HCT116 (cell line): ENCODE data around the gene NACAD. TPM values are rescaled to one million over a fixed set of nuclear protein-coding genes. Genes with fewer than 3 reads are reported as not detected.

Experiments used
- ATAC-seq: fragments of 200-7000 bp; cut with Tn5 transposase; 2 replicates; pipeline ENCODE4 v1.9.1; 2020; ENCODE audit warnings: mild to moderate bottlenecking, moderate library complexity
- BruUV-seq: library from RNA; stranded (reverse); fragments of 400-500 nt; replicated peaks from 2 replicates; lab custom pipeline; 2021; lab: Mats Ljungman, UMichigan
- CTCF ChIA-PET: fragments of 300-600 bp; sonication (Branson Sonifier 250); formaldehyde crosslinking; loops from one replicate; lab custom pipeline; 2021; ENCODE audit warnings: antibody characterized with exemption; lab: Charles Lee
- POLR2A ChIA-PET: fragments of 300-600, 350-600 bp; sonication (Branson Sonifier 250); formaldehyde crosslinking; loops from one replicate; lab custom pipeline; 2021; ENCODE audit warnings: antibody characterized with exemption; lab: Charles Lee
- RAD21 ChIA-PET, 2 experiments: fragments of 300-600 bp; sonication (Branson Sonifier 250); formaldehyde crosslinking; loops; one replicate each; lab custom pipeline; 2023; ENCODE audit warnings: low total read pairs in 2 of 2; ENCODE audit not compliant: uncharacterized antibody in 2 of 2, unreplicated experiment in 2 of 2, low non-redundant PET in 1 of 2; lab: Charles Lee
- DNase-seq: peaks from one replicate; pipeline ENCODE4 v3.0.0-alpha.2; 2010; ENCODE audit warnings: low read depth, low spot score
- H2AFZ ChIP-seq: fragments of 200-600 bp; shearing (Covaris generic), sonication (generic); 2 replicates; pipeline ENCODE4 v1.6.1; 2017; ENCODE audit warnings: low read depth, mixed run types, mixed read lengths, antibody characterized with exemption, low read length; ENCODE audit not compliant: poor library complexity, severe bottlenecking
- H3K27ac ChIP-seq: 2 replicates; pipeline ENCODE4 v1.5.1; 2012; ENCODE audit warnings: low read depth, low read length
- H3K27me3 ChIP-seq: fragments of 200-600 bp; sonication (generic); 2 replicates; pipeline ENCODE4 v1.6.1; 2016; ENCODE audit warnings: mixed run types, low read length, mixed read lengths; ENCODE audit not compliant: insufficient read depth
- H3K36me3 ChIP-seq, 2 experiments: fragments of 200-500 bp in 1 of 2; fragments of 200-600 bp in 1 of 2; sonication (Bioruptor generic) in 1 of 2; sonication (generic) in 1 of 2; 2 replicates each; pipeline versions ENCODE4 v1.5.1 to v1.6.1; 2014 to 2016; ENCODE audit warnings: low read length in 2 of 2, inconsistent platforms in 1 of 2, mixed read lengths in 1 of 2, mixed run types in 1 of 2; ENCODE audit not compliant: insufficient read depth in 2 of 2, control insufficient read depth in 1 of 2
- H3K4me1 ChIP-seq, 2 experiments: fragments of 200-600 bp in 1 of 2; sonication (generic) in 1 of 2; 2 replicates each; pipeline versions ENCODE4 v1.5.1 to v1.6.1; 2012 to 2017; ENCODE audit warnings: low read length in 2 of 2, inconsistent platforms in 1 of 2, mild to moderate bottlenecking in 1 of 2, mixed read lengths in 1 of 2, mixed run types in 1 of 2, moderate library complexity in 1 of 2; ENCODE audit not compliant: insufficient read depth in 2 of 2, control insufficient read depth in 1 of 2
- H3K4me2 ChIP-seq: fragments of 200-600 bp; sonication (generic); 2 replicates; pipeline ENCODE4 v1.6.1; 2017; ENCODE audit warnings: mixed run types, low read length, mixed read lengths
- H3K4me3 ChIP-seq, 2 experiments: fragments of 200-600 bp in 1 of 2; sonication (generic) in 1 of 2; replicated peaks in 1 of 2; 2 replicates each; pipeline ENCODE4 v1.5.1; 2011 to 2016; ENCODE audit warnings: low read length in 2 of 2, control low read depth in 1 of 2, low read depth in 1 of 2, mild to moderate bottlenecking in 1 of 2, mixed read lengths in 1 of 2, mixed run types in 1 of 2
- H3K79me2 ChIP-seq: fragments of 200-600 bp; sonication (generic); 2 replicates; pipeline ENCODE4 v1.6.1; 2017; ENCODE audit warnings: mild to moderate bottlenecking, mixed run types, low read length, moderate library complexity, mixed read lengths; ENCODE audit not compliant: insufficient read depth
- H3K9ac ChIP-seq: fragments of 200-600 bp; sonication (generic); 2 replicates; pipeline ENCODE4 v1.6.1; 2016; ENCODE audit warnings: low read length, mixed read lengths
- H3K9me2 ChIP-seq: fragments of 200-600 bp; sonication (generic), shearing (Covaris generic); 2 replicates; pipeline ENCODE4 v1.6.1; 2017; ENCODE audit warnings: mixed run types, mild to moderate bottlenecking, moderate library complexity; ENCODE audit not compliant: insufficient read depth
- H3K9me3 ChIP-seq, 2 experiments: fragments of 200-500 bp in 1 of 2; fragments of 200-600 bp in 1 of 2; sonication (Bioruptor generic) in 1 of 2; sonication (generic) in 1 of 2; 2 replicates each; pipeline ENCODE4 v1.6.1; 2014 to 2017; ENCODE audit warnings: low read length in 2 of 2, mixed read lengths in 2 of 2, inconsistent platforms in 1 of 2, low read depth in 1 of 2, mild to moderate bottlenecking in 1 of 2, mixed run types in 1 of 2, moderate library complexity in 1 of 2; ENCODE audit not compliant: control insufficient read depth in 1 of 2, insufficient read depth in 1 of 2
- H4K20me1 ChIP-seq: fragments of 200-600 bp; sonication (generic), shearing (Covaris generic); 2 replicates; pipeline ENCODE4 v1.6.1; 2017; ENCODE audit warnings: mixed run types, mild to moderate bottlenecking, moderate library complexity; ENCODE audit not compliant: insufficient read depth
- CBX3 ChIP-seq: IDR thresholded peaks from 2 replicates; pipeline ENCODE4 v1.6.1; 2012; ENCODE audit warnings: low read depth
- EZH2 ChIP-seq: fragments of 200-600 bp; sonication (generic); IDR thresholded peaks from 2 replicates; pipeline ENCODE4 v1.6.1; 2017; ENCODE audit warnings: antibody characterized with exemption, mixed run types
- EZH2phosphoT487 ChIP-seq: fragments of 200-600 bp; IDR thresholded peaks from 2 replicates; pipeline ENCODE4 v1.6.1; 2018; ENCODE audit warnings: antibody characterized with exemption, borderline replicate concordance
- POLR2A ChIP-seq: IDR thresholded peaks from 2 replicates; pipeline ENCODE4 v1.7.0; 2011; ENCODE audit warnings: borderline replicate concordance; ENCODE audit not compliant: insufficient read depth, insufficient read length; ENCODE audit errors: extremely low read depth
- RAD21 ChIP-seq: IDR thresholded peaks from 2 replicates; pipeline ENCODE4 v1.6.1; 2012; ENCODE audit warnings: low read depth, mild to moderate bottlenecking
- REST ChIP-seq: IDR thresholded peaks from 2 replicates; pipeline ENCODE4 v1.6.1; 2012; ENCODE audit warnings: low read depth
- SIN3A ChIP-seq: IDR thresholded peaks from 2 replicates; pipeline ENCODE4 v1.6.1; 2012; ENCODE audit warnings: low read depth
- SP1 ChIP-seq: IDR thresholded peaks from 2 replicates; pipeline ENCODE4 v1.6.1; 2012; ENCODE audit warnings: low read depth
- TCF7L2 ChIP-seq: IDR thresholded peaks from 2 replicates; pipeline ENCODE4 v1.7.0; 2011; ENCODE audit warnings: borderline replicate concordance, inconsistent platforms; ENCODE audit not compliant: insufficient read depth, insufficient read length; ENCODE audit errors: extremely low read depth
- ZFX ChIP-seq: fragments of 450-650 bp; IDR thresholded peaks from 2 replicates; pipeline ENCODE4 v1.6.1; 2017
- ZNF274 ChIP-seq: fragments of 200-500 bp; sonication (Bioruptor generic); IDR thresholded peaks from 2 replicates; pipeline ENCODE4 v1.6.1; 2014; ENCODE audit warnings: mild to moderate bottlenecking, low read depth, low read length, inconsistent platforms
- intact Hi-C: fragments of 100-400 bp; cut with micrococcal nuclease; formaldehyde crosslinking; loops from 2 replicates; pipeline ENCODE4 v1.10.0; 2022
- total RNA-seq: library from RNA; stranded (reverse); gene quantifications from one replicate; pipeline ENCODE4 v1.2.1, GENCODE V29; 2021; ENCODE audit not compliant: unreplicated experiment
- TF ChIP-seq, protein P1 (sequence below): IDR thresholded peaks from 2 replicates; pipeline ENCODE4 v1.6.1; 2012

Gene NACAD
- total RNA-seq, 1 experiment from 2014 or later: 0.05 TPM

GRCh38 chr7:45039106-45039505 is 49.7 kb downstream of the NACAD start:
- no peak overlapping the region for H3K4me2 ChIP-seq
- no peaks in the 10 kb centered on the region for H3K9me3 ChIP-seq
- DNase-seq (no peak), ATAC-seq (no peak)
- H3K9me2 ChIP-seq: no peaks in the 10 kb centered on the region
- no peak overlapping the region for H3K9ac ChIP-seq
- H3K4me1 ChIP-seq: no peaks in the 10 kb centered on the region
- H3K36me3 ChIP-seq: no peaks in the 10 kb centered on the region; a peak in 2 of 4 replicates
- CTCF ChIA-PET: no interaction called here
- H3K79me2 ChIP-seq: 0 out of 2 replicates have a peak, but pooled peaks cover 5% of the 10 kb centered on the region
- H3K27ac ChIP-seq: no peak overlapping the region
- TF ChIP-seq EZH2 (no peak), ZFX (no peak), TCF7L2 (no peak), EZH2phosphoT487 (no peak), REST (no peak), RAD21 (no peak), POLR2A (no peak), CBX3 (no peak), ZNF274 (no peak), SIN3A (no peak), SP1 (no peak)
- TF ChIP-seq, protein P1, sequence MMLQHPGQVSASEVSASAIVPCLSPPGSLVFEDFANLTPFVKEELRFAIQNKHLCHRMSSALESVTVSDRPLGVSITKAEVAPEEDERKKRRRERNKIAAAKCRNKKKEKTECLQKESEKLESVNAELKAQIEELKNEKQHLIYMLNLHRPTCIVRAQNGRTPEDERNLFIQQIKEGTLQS: no peak
- POLR2A ChIA-PET: no interaction called here
- RAD21 ChIA-PET: no interaction called here
- H4K20me1 ChIP-seq: no peaks in the 10 kb centered on the region
- no peak overlapping the region for H2AFZ ChIP-seq
- no peaks in the 10 kb centered on the region for H3K27me3 ChIP-seq
- intact Hi-C loops: no loop called here
- H3K4me3 ChIP-seq: no peak overlapping the region
- BruUV-seq: no TSS peak
